ENCODE data around the gene ZNF101.

The ZNF101 gene

GRCh38 chr19:19711934-19712828 lies 43.5 kb downstream of the ZNF101 start:
- DNase-seq (ENCODE audit: low spot score), result no peak

DNA sequence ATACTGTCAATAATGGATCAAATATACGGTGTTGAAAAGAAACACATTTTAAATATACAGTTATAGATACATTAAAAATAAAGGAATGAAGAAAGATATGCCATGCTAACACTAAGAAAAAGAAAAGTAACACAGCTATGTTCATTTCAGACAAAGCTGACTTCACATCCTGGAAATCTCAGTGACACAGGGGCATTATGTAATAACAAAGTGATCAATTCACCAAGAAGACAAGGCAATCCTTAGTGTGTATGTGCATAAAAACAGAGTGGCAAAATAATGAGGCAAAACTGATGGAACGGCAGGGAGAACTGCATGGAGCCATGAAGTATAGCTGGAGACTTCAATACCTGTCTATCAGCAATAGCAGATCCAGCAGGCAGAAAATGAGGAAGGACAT lies 51.2 kb downstream of the ZNF101 start:
- no peak for DNase-seq (ENCODE audit: low spot score)

DNA sequence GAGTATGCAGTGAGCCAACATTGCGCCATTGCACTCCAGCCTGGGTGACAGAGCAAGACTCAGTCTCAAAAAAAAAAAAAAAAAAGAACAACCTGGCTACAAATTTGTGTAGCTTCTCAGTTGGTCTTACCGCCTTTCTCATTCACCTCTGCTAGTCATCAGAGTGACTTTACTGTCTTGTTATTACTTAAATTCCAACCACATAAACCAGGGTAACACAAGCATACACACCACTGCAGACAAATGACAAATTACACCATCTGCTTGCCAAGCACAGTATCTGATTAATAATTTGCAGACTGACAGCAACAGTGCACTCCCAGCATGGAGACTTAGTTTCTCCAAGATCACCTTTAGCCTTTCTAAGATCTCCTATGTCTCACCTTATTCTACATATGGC lies 53.3 kb downstream of the ZNF101 start:
- no peak for DNase-seq (ENCODE audit: low spot score)

DNA sequence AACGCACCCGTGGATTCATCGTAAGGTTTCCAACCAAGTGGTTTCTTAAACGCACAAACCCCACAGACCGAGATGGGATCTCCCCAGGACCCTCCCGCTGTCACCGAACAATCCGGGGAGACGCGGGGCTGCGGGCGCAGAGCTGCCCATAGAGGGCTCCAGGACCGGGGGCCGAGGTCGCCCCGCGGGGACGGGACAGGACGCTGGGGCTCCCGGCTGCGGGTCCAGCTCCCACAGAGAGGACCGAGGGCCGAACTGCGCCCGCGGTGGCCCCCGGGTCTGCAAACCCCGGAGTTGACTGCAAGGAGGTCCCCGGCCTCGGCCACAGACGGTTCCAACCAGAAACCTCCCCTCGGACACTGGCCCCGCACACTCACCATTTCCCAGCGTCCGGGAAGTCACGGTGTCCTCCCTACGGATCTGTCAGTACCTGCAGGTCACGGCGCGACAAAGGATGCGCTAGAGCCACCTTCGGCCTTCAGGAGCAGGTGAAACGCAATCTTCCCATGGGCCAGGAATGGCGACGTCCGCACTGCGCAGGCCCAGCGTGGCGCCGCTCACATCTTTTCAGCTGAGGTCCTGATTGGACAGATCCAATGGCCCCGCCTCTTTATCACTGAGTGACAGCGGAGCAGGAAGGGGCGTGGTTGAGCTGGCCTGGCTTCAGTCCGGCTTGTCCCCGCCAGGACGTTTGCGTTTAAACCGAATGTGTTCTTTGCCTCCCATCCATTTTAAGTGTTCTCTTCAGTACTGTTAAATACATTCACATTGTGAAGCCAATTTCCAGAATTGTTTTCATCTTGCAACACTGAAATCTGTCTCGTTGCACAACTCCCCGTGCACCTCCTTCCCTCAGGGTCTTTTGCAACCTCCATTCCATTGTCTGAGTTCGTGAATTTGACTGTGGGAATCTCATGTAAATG lies 64.2 kb downstream of the ZNF101 start, which contains the start of gene ZNF14:
ZNF14 (minus strand) TSS at position 534 of the 923 bp plus-strand sequence; CDS start at position 380, 154 bp downstream.
- peak; percentile 99 for DNase-seq (ENCODE audit: low spot score)

All from HuH-7 (cell line).